ENCODE data around the gene ZNF169.
"Not testable (repeated sequence)": the region's sequence is repeated elsewhere in the genome, so short reads cannot be mapped to it uniquely, and the experiment has no call there.

ZNF169 gene

GRCh38 chr9:94348754-94349153, 89.7 kb downstream of the ZNF169 start:
- not testable (repeated sequence) for DNase-seq (ENCODE audit: low spot score)
